Endothelial cell (in vitro differentiated cells): ENCODE data around the gene CCDC137. TPM values are rescaled to one million over a fixed set of nuclear protein-coding genes. Genes with fewer than 3 reads are reported as not detected.

ENCODE experiments used
- DNase-seq: peaks from one replicate; pipeline ENCODE4 v3.0.0; 2021; ENCODE audit warnings: low spot score
- H3K27ac Mint-ChIP-seq: one replicate; pipeline ENCODE4 v1.8.0; 2021; ENCODE audit warnings: mixed read lengths, inconsistent platforms; ENCODE audit not compliant: unreplicated experiment
- H3K27me3 Mint-ChIP-seq: one replicate; pipeline ENCODE4 v1.8.0; 2021; ENCODE audit warnings: mild to moderate bottlenecking, moderate library complexity, mixed read lengths, inconsistent platforms; ENCODE audit not compliant: unreplicated experiment
- H3K36me3 Mint-ChIP-seq: one replicate; pipeline ENCODE4 v1.8.0; 2021; ENCODE audit warnings: mild to moderate bottlenecking, low read depth, mixed read lengths, inconsistent platforms; ENCODE audit not compliant: unreplicated experiment
- H3K4me1 Mint-ChIP-seq: one replicate; pipeline ENCODE4 v1.8.0; 2021; ENCODE audit warnings: mild to moderate bottlenecking, mixed read lengths, inconsistent platforms; ENCODE audit not compliant: unreplicated experiment
- H3K4me3 Mint-ChIP-seq: one replicate; pipeline ENCODE4 v1.8.0; 2021; ENCODE audit warnings: mild to moderate bottlenecking, mixed read lengths, inconsistent platforms; ENCODE audit not compliant: unreplicated experiment
- H3K9me3 Mint-ChIP-seq: one replicate; pipeline ENCODE4 v1.8.0; 2021; ENCODE audit warnings: mixed read lengths, inconsistent platforms; ENCODE audit not compliant: unreplicated experiment
- CTCF ChIP-seq: fragments of 200-600 bp; sonication (generic); IDR thresholded peaks from one replicate; pipeline ENCODE4 v1.5.0; 2021; ENCODE audit warnings: antibody characterized with exemption; ENCODE audit not compliant: unreplicated experiment
- total RNA-seq: library from RNA; stranded (reverse); fragmentation: NEBNext Ultra II Directional; extraction: Animal tissue kit (Norgen Biotek cat#: 25700); gene quantifications from one replicate; pipeline ENCODE4 v1.2.1, GENCODE V29; 2021; ENCODE audit not compliant: unreplicated experiment

The CCDC137 gene
- total RNA-seq, 1 donor from 2014 or later: 31.8 TPM

GRCh38 chr17:81716674-81716996 is 50.1 kb downstream of the CCDC137 start:
- no peak overlapping the region for H3K4me3 Mint-ChIP-seq
- DNase-seq: no peak
- peaks cover 4% of the 10 kb centered on the region for H3K4me1 Mint-ChIP-seq
- TF ChIP-seq CTCF: no peak
- peaks cover 5% of the 10 kb centered on the region for H3K27me3 Mint-ChIP-seq
- no peaks in the 10 kb centered on the region for H3K36me3 Mint-ChIP-seq
- H3K27ac Mint-ChIP-seq: no peak overlapping the region
- H3K9me3 Mint-ChIP-seq: no peaks in the 10 kb centered on the region

GRCh38 chr17:81717049-81717765 is 50.7 kb downstream of the CCDC137 start:
- Mint-ChIP-seq H3K9me3 (no peaks in the 10 kb centered on the region), H3K27ac (no peak overlapping the region)

DNA sequence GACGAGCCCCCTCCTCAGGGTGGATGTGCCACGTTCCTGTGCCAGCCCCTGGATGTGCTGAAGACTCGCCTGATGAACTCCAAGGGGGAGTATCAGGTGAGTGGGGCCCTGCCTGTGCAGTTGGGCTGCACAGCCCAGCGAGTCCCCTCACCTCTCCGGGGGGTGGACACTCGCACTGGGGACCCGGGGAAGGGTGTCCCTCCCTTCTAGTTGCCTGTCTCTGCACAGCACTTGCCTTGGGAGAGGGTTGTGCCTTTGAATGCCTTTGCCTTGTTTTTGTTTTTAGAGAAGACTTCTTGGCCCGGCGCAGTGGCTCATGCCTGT is 51.2 kb downstream of the CCDC137 start:
- Mint-ChIP-seq H3K27ac (no peak overlapping the region), H3K9me3 (no peaks in the 10 kb centered on the region), H3K36me3 (no peaks in the 10 kb centered on the region), H3K27me3 (peaks cover 6% of the 10 kb centered on the region), H3K4me3 (peak overlapping the region; percentile 51), H3K4me1 (peaks cover 2% of the 10 kb centered on the region)
- no peak for DNase-seq
- no peak for TF ChIP-seq CTCF

More at GRCh38 chr17:81717049-81717765, 50.7 kb downstream of the CCDC137 start:
- peaks cover 6% of the 10 kb centered on the region for H3K27me3 Mint-ChIP-seq
- peaks cover 4% of the 10 kb centered on the region for H3K4me1 Mint-ChIP-seq
- no peak for DNase-seq
- H3K36me3 Mint-ChIP-seq: no peaks in the 10 kb centered on the region
- no peak for TF ChIP-seq CTCF
- no peak overlapping the region for H3K4me3 Mint-ChIP-seq

DNA sequence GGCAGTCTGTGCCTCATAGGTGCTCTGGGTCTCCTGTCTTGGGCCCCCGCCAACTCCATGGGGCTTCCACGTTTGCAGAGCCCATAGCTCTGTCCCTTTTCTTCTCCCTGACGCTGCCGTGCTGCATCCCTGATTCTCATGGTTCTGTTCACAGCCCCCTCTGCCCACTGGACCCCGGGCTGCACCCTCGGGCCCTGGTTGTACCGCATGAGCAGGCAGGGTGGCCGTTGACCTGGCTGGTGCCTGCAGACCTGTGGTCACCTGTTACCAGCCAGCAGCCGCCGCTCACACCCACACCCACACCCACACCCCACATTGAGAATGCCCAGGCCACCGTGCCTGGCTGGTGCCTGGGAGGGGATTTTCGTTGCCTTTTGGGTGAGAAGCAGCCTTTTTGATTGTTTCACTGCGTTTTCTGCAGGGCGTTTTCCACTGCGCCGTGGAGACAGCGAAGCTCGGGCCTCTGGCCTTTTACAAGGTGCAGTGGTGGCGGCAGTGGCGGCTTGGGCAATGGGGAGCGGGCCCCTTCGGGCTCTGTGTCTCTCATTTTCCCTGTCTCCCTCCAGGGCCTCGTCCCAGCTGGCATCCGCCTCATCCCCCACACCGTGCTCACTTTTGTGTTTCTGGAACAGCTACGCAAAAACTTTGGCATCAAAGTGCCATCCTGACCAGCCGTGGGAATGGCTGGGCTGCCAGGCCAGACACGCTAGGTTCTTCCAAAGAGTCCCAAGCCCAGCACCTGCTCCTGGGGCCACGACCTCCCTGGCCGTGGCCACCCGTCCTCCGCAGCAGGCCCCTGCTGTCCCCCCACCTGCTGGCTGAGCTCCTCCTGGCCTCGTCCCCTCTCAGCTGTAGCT is 53.1 kb downstream of the CCDC137 start:
- H3K27ac Mint-ChIP-seq: no peak overlapping the region
- DNase-seq: no peak
- H3K4me3 Mint-ChIP-seq: no peak overlapping the region
- H3K27me3 Mint-ChIP-seq: peaks cover 7% of the 10 kb centered on the region
- H3K36me3 Mint-ChIP-seq: no peaks in the 10 kb centered on the region
- no peak for TF ChIP-seq CTCF
- H3K4me1 Mint-ChIP-seq: peaks cover 10% of the 10 kb centered on the region
- no peaks in the 10 kb centered on the region for H3K9me3 Mint-ChIP-seq
